ENCODE measurements around the gene PTRH2.

GRCh38 chr17:59650642-59651041 is 56.6 kb downstream of the PTRH2 start:
- TF ChIP-seq CTCF (IDR thresholded peaks at IDR 0.05), result no peak
- TF ChIP-seq POLR2A (IDR thresholded peaks at IDR 0.05), result no peak
